ENCODE measurements around the gene H19. TPM values are rescaled to one million over a fixed set of nuclear protein-coding genes. Genes with fewer than 3 reads are reported as not detected.

Gene H19
- total RNA-seq, 1 experiment from 2014 or later, result 65.5 TPM

- no peak overlapping the region for H3K4me2 ChIP-seq (ENCODE audit: low read depth, low read length, poor library complexity, severe bottlenecking)
Observed at GRCh38 chr11:2015025-2015424, 17.4 kb upstream of the H19 start.

GRCh38 chr11:2012440-2012839 lies 14.8 kb upstream of the H19 start:
- H3K4me3 ChIP-seq (ENCODE audit: low read length), result no peak overlapping the region
- H4K20me1 ChIP-seq (ENCODE audit: insufficient read depth, low read depth, low read length), result no peaks in the 10 kb centered on the region
- no peaks in the 10 kb centered on the region for H3K9me3 ChIP-seq (ENCODE audit: low read length)
- no peak for DNase-seq
- H3K79me2 ChIP-seq (ENCODE audit: low read length), result no peaks in the 10 kb centered on the region
- H3K9me2 ChIP-seq (replicated peaks; ENCODE audit: insufficient read depth, low read length), result no peaks in the 10 kb centered on the region
- H3K36me3 ChIP-seq (ENCODE audit: insufficient read depth, low read length), result no peaks in the 10 kb centered on the region
- no peaks in the 10 kb centered on the region for H3K4me1 ChIP-seq (ENCODE audit: low read length)
- no peak overlapping the region for H3K4me2 ChIP-seq (ENCODE audit: low read depth, low read length, poor library complexity, severe bottlenecking)
- H3K27me3 ChIP-seq (ENCODE audit: low read length), result no peaks in the 10 kb centered on the region
- no peak overlapping the region for H3K27ac ChIP-seq (ENCODE audit: low read length)
- no peak overlapping the region for H3K9ac ChIP-seq (ENCODE audit: low read length)
- H2AFZ ChIP-seq (ENCODE audit: low read length), result no peak overlapping the region

More at GRCh38 chr11:2015025-2015424, 17.4 kb upstream of the H19 start:
- Histone ChIP-seq H3K36me3 (ENCODE audit: insufficient read depth, low read length) (no peaks in the 10 kb centered on the region), H3K27me3 (ENCODE audit: low read length) (no peaks in the 10 kb centered on the region), H3K9me3 (ENCODE audit: low read length) (no peaks in the 10 kb centered on the region), H3K9ac (ENCODE audit: low read length) (no peak overlapping the region), H4K20me1 (ENCODE audit: insufficient read depth, low read depth, low read length) (no peaks in the 10 kb centered on the region), H3K9me2 (replicated peaks; ENCODE audit: insufficient read depth, low read length) (no peaks in the 10 kb centered on the region), H3K4me3 (ENCODE audit: low read length) (no peak overlapping the region), H3K79me2 (ENCODE audit: low read length) (no peaks in the 10 kb centered on the region), H3K4me1 (ENCODE audit: low read length) (no peaks in the 10 kb centered on the region), H2AFZ (ENCODE audit: low read length) (no peak overlapping the region), H3K27ac (ENCODE audit: low read length) (no peak overlapping the region)
- DNase-seq, result no peak

- Histone ChIP-seq H3K9me2 (replicated peaks; ENCODE audit: insufficient read depth, low read length) (no peaks in the 10 kb centered on the region), H3K27me3 (ENCODE audit: low read length) (no peaks in the 10 kb centered on the region), H3K9me3 (ENCODE audit: low read length) (no peaks in the 10 kb centered on the region), H4K20me1 (ENCODE audit: insufficient read depth, low read depth, low read length) (no peaks in the 10 kb centered on the region), H3K27ac (ENCODE audit: low read length) (no peak overlapping the region), H3K9ac (ENCODE audit: low read length) (no peak overlapping the region), H2AFZ (ENCODE audit: low read length) (no peak overlapping the region), H3K4me2 (ENCODE audit: low read depth, low read length, poor library complexity, severe bottlenecking) (no peak overlapping the region), H3K4me1 (ENCODE audit: low read length) (no peaks in the 10 kb centered on the region), H3K4me3 (ENCODE audit: low read length) (no peak overlapping the region), H3K79me2 (ENCODE audit: low read length) (no peaks in the 10 kb centered on the region), H3K36me3 (ENCODE audit: insufficient read depth, low read length) (no peaks in the 10 kb centered on the region)
- no peak for DNase-seq
Observed at GRCh38 chr11:2004466-2004865, 6.8 kb upstream of the H19 start.

GRCh38 chr11:2002807-2003206 lies 5.2 kb upstream of the H19 start:
- H3K9me3 ChIP-seq (ENCODE audit: low read length), result no peaks in the 10 kb centered on the region
- H3K79me2 ChIP-seq (ENCODE audit: low read length), result no peaks in the 10 kb centered on the region
- no peak overlapping the region for H3K4me2 ChIP-seq (ENCODE audit: low read depth, low read length, poor library complexity, severe bottlenecking)
- DNase-seq, result no peak
- no peaks in the 10 kb centered on the region for H3K9me2 ChIP-seq (replicated peaks; ENCODE audit: insufficient read depth, low read length)
- no peaks in the 10 kb centered on the region for H3K4me1 ChIP-seq (ENCODE audit: low read length)
- no peaks in the 10 kb centered on the region for H3K27me3 ChIP-seq (ENCODE audit: low read length)
- no peaks in the 10 kb centered on the region for H3K36me3 ChIP-seq (ENCODE audit: insufficient read depth, low read length)
- H3K4me3 ChIP-seq (ENCODE audit: low read length), result no peak overlapping the region
- no peak overlapping the region for H3K27ac ChIP-seq (ENCODE audit: low read length)
- H2AFZ ChIP-seq (ENCODE audit: low read length), result no peak overlapping the region
- no peaks in the 10 kb centered on the region for H4K20me1 ChIP-seq (ENCODE audit: insufficient read depth, low read depth, low read length)
- H3K9ac ChIP-seq (ENCODE audit: low read length), result no peak overlapping the region

- no peaks in the 10 kb centered on the region for H4K20me1 ChIP-seq (ENCODE audit: insufficient read depth, low read depth, low read length)
- H3K9me3 ChIP-seq (ENCODE audit: low read length), result no peaks in the 10 kb centered on the region
- H3K27ac ChIP-seq (ENCODE audit: low read length), result no peak overlapping the region
- no peak overlapping the region for H3K9ac ChIP-seq (ENCODE audit: low read length)
- no peak overlapping the region for H2AFZ ChIP-seq (ENCODE audit: low read length)
- H3K79me2 ChIP-seq (ENCODE audit: low read length), result no peaks in the 10 kb centered on the region
- no peaks in the 10 kb centered on the region for H3K9me2 ChIP-seq (replicated peaks; ENCODE audit: insufficient read depth, low read length)
- H3K4me1 ChIP-seq (ENCODE audit: low read length), result no peaks in the 10 kb centered on the region
- H3K27me3 ChIP-seq (ENCODE audit: low read length), result no peaks in the 10 kb centered on the region
- DNase-seq, result no peak
- H3K4me3 ChIP-seq (ENCODE audit: low read length), result no peak overlapping the region
- no peaks in the 10 kb centered on the region for H3K36me3 ChIP-seq (ENCODE audit: insufficient read depth, low read length)
- no peak overlapping the region for H3K4me2 ChIP-seq (ENCODE audit: low read depth, low read length, poor library complexity, severe bottlenecking)
Observed at GRCh38 chr11:2002042-2002776, 4.6 kb upstream of the H19 start.

GRCh38 chr11:1998861-1999260 lies 1.2 kb upstream of the H19 start:
- Histone ChIP-seq H3K9me2 (replicated peaks; ENCODE audit: insufficient read depth, low read length) (no peaks in the 10 kb centered on the region), H3K4me1 (ENCODE audit: low read length) (no peaks in the 10 kb centered on the region), H3K9me3 (ENCODE audit: low read length) (no peaks in the 10 kb centered on the region), H2AFZ (ENCODE audit: low read length) (no peak overlapping the region), H4K20me1 (ENCODE audit: insufficient read depth, low read depth, low read length) (no peaks in the 10 kb centered on the region), H3K36me3 (ENCODE audit: insufficient read depth, low read length) (no peaks in the 10 kb centered on the region), H3K9ac (ENCODE audit: low read length) (no peak overlapping the region), H3K27me3 (ENCODE audit: low read length) (no peaks in the 10 kb centered on the region), H3K27ac (ENCODE audit: low read length) (no peak overlapping the region), H3K79me2 (ENCODE audit: low read length) (no peaks in the 10 kb centered on the region), H3K4me2 (ENCODE audit: low read depth, low read length, poor library complexity, severe bottlenecking) (no peak overlapping the region), H3K4me3 (ENCODE audit: low read length) (no peak overlapping the region)
- DNase-seq, result no peak

GRCh38 chr11:1998290-1998689 lies 648 bp upstream of the H19 start:
- Histone ChIP-seq H3K4me3 (ENCODE audit: low read length) (no peak overlapping the region), H3K27ac (ENCODE audit: low read length) (no peak overlapping the region), H4K20me1 (ENCODE audit: insufficient read depth, low read depth, low read length) (no peaks in the 10 kb centered on the region), H3K4me2 (ENCODE audit: low read depth, low read length, poor library complexity, severe bottlenecking) (no peak overlapping the region), H2AFZ (ENCODE audit: low read length) (no peak overlapping the region), H3K9me2 (replicated peaks; ENCODE audit: insufficient read depth, low read length) (no peaks in the 10 kb centered on the region), H3K9ac (ENCODE audit: low read length) (no peak overlapping the region), H3K4me1 (ENCODE audit: low read length) (no peaks in the 10 kb centered on the region), H3K36me3 (ENCODE audit: insufficient read depth, low read length) (no peaks in the 10 kb centered on the region), H3K27me3 (ENCODE audit: low read length) (no peaks in the 10 kb centered on the region), H3K9me3 (ENCODE audit: low read length) (no peaks in the 10 kb centered on the region), H3K79me2 (ENCODE audit: low read length) (no peaks in the 10 kb centered on the region)
- DNase-seq, result no peak

- H3K4me2 ChIP-seq (ENCODE audit: low read depth, low read length, poor library complexity, severe bottlenecking), result no peak overlapping the region
- no peaks in the 10 kb centered on the region for H3K79me2 ChIP-seq (ENCODE audit: low read length)
- no peaks in the 10 kb centered on the region for H3K36me3 ChIP-seq (ENCODE audit: insufficient read depth, low read length)
- no peaks in the 10 kb centered on the region for H3K4me1 ChIP-seq (ENCODE audit: low read length)
- no peaks in the 10 kb centered on the region for H3K27me3 ChIP-seq (ENCODE audit: low read length)
- H3K4me3 ChIP-seq (ENCODE audit: low read length), result no peak overlapping the region
- H2AFZ ChIP-seq (ENCODE audit: low read length), result no peak overlapping the region
- no peaks in the 10 kb centered on the region for H4K20me1 ChIP-seq (ENCODE audit: insufficient read depth, low read depth, low read length)
- H3K9me3 ChIP-seq (ENCODE audit: low read length), result no peaks in the 10 kb centered on the region
- H3K27ac ChIP-seq (ENCODE audit: low read length), result no peak overlapping the region
- H3K9me2 ChIP-seq (replicated peaks; ENCODE audit: insufficient read depth, low read length), result no peaks in the 10 kb centered on the region
- no peak for DNase-seq
- no peak overlapping the region for H3K9ac ChIP-seq (ENCODE audit: low read length)
Observed at GRCh38 chr11:1994121-1994520, 3.5 kb downstream of the H19 start.

Measured in Karpas-422 (cell line).